HG02840 (cell line): ENCODE measurements around the gene PVR.
"Not testable (repeated sequence)": the region's sequence is repeated elsewhere in the genome, so short reads cannot be mapped to it uniquely, and the experiment has no call there.

ENCODE experiments used
- ATAC-seq: cut with Tn5 transposase; IDR thresholded peaks from one replicate; pipeline ENCODE4 v1.9.1; 2021; ENCODE audit warnings: mild to moderate bottlenecking, moderate library complexity, moderate number of reproducible peaks; ENCODE audit not compliant: unreplicated experiment, low FRiP score

The PVR gene

GRCh38 chr19:44668985-44669764, 25.5 kb downstream of the PVR start:
- ATAC-seq = no peak

- ATAC-seq = not testable (repeated sequence)
These were observed 26.3 kb downstream of the PVR start for GRCh38 chr19:44670027-44670426.

GRCh38 chr19:44671400-44671799, 27.7 kb downstream of the PVR start, which contains the start of gene CEACAM19:
Gene CEACAM19 (plus strand): TSS chr19:44671482. CDS start chr19:44671932, 450 bp downstream.
- ATAC-seq = no peak

- no peak for ATAC-seq
These were observed 28.5 kb downstream of the PVR start for GRCh38 chr19:44672226-44672625.

GRCh38 chr19:44673510-44673909, 29.8 kb downstream of the PVR start:
- ATAC-seq = no peak

GRCh38 chr19:44675521-44675920, 31.8 kb downstream of the PVR start:
- no peak for ATAC-seq

DNA sequence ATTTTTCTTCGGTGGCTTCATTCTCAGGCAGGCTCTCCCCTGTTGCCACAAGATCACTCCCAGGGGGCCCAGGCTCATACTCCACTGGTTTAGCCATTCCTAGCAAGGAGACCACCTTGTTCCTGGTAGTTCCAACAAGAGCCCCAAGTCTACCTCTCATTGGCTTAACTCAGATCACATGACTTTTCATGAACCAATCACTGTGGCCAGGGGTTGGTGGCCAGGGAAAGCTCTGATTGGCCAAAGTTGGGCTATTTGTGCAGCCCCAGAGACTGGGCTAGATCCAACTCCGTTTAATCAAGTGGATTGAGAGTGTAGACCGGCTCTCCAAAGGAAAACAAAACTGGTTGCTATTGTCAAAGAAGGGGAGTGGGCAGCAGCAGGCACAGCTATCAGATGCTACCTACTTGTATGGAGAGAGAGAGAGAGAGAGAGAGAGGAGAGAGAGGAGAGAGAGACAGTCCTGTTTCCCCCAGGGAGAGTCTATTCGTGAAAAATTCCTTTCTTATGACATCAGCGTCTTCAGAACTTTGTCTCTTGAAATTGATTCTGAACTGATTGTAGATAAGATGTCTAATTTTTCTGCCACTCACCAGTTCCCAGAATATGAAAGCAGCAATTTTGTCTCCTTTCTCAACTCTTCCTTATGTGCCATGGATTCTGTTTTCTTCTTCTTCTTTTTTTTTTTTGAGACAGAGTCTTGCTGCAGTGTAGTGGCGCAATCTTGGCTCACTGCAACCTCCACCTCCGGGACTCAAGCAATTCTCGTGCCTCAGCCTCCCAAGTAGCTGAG, 33.5 kb downstream of the PVR start:
- no peak for ATAC-seq

- ATAC-seq = no peak
These were observed 36.8 kb downstream of the PVR start for GRCh38 chr19:44680536-44680935.

DNA sequence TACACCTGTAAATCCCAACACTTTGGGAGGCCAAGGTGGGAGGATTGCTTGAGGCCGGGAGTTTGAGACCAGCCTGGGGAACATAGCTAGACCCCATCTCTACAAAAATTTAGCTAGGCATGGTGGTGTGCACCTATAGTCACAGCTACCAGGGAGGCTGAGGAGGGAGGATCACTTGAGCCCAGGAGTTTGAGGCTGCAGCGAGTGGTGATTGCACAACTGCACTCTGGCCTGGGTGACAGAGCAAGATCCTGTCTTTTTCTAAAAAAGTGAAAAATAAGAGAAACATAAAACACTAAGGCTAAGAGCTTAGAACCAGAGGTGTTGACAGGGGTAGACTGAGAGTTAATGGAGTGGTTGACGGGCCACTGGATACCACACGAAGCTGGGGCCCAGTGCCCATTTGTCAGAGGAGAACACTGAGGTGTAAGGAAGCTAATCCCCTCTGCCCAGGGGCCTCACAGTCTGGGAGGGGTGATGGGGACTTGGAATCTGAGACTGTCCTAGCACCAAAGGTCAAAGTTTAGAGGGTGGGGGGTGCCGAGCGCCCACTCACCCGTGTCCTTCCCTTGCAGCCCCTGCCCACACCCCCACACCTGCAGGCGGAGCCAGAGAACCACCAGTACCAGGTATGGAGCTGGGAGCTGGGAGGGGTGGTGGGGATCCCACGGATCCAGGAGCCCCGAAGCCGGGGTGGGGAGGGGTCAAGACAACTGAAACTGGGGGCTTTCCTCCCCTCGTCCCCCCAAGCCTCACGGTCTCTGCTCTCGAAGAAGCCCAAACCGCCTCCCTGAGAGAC, 38.5 kb downstream of the PVR start:
- ATAC-seq = no peak

GRCh38 chr19:44682807-44683206, 39.1 kb downstream of the PVR start:
- no peak for ATAC-seq

GRCh38 chr19:44683434-44684210, 39.9 kb downstream of the PVR start:
- ATAC-seq = no peak

- ATAC-seq = not testable (repeated sequence)
These were observed 40.7 kb downstream of the PVR start for GRCh38 chr19:44684396-44684795.

DNA sequence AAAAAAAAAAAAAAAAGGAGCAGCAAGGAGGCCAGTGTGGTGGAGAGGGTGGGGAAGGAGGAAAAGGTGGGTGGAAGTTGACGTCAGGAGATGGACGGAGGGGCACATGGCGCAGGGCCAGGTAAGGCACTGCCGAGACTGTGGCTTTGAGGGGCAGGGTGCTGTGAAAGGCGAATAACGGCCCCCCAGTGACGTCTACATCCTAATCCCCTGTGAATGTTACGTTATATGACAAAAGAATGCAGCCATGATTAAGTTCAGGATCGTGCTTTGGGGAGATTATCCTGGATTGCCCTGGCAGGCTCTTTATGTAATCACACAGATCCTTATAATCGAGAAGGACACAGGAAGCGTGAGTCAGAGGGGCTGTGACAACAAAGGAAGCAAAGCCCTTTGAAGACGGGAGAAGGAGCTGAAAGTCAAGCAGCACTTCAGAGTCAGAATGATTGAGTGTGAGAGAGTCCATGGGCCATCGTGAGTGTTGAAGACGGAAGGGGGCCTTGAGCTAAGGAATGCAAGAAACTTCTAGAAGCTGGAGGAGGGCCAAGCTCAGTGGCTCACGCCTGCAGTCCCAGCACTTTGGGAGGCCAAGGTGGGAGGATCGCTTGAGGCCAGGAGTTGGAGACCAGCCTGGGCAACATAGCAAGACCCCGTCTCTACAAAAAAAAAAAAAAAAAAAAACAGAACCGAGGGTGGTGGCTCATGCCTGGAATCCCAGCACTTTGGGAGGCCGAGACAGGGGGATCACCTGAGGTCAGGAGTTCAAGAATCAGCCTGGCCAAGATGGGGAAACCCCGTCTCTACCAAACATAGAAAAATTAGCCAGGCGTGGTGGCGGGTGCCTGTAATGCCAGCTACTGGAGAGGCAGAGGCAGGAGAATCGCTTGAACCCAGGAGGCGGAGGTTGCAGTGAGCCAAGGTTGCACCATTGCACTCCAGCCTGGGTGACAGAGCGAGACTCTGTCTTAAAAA, 41.5 kb downstream of the PVR start:
- no peak for ATAC-seq

- no peak for ATAC-seq
These were observed 42.2 kb downstream of the PVR start for GRCh38 chr19:44685877-44686276.

DNA sequence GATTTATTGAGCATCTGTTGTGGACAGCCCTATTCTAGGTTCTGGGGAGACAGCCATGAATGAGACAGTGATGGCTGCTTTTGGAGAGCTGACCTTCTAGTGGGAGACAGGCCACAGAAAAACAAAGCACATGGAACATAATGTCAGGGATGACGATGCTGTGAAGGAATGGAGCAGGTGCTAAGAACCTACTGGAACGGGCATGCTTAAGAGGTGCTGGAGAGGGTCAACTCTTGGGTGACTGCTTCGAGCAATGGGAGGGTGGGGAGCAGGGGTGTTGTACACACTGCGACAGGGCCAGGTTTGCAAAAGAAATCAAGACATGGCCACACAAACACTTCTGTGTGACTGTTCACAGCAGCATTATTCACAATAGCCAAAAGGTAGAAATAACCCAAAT, 43.2 kb downstream of the PVR start:
- ATAC-seq = no peak

- ATAC-seq = no peak
These were observed 44.2 kb downstream of the PVR start for GRCh38 chr19:44687888-44688287.

DNA sequence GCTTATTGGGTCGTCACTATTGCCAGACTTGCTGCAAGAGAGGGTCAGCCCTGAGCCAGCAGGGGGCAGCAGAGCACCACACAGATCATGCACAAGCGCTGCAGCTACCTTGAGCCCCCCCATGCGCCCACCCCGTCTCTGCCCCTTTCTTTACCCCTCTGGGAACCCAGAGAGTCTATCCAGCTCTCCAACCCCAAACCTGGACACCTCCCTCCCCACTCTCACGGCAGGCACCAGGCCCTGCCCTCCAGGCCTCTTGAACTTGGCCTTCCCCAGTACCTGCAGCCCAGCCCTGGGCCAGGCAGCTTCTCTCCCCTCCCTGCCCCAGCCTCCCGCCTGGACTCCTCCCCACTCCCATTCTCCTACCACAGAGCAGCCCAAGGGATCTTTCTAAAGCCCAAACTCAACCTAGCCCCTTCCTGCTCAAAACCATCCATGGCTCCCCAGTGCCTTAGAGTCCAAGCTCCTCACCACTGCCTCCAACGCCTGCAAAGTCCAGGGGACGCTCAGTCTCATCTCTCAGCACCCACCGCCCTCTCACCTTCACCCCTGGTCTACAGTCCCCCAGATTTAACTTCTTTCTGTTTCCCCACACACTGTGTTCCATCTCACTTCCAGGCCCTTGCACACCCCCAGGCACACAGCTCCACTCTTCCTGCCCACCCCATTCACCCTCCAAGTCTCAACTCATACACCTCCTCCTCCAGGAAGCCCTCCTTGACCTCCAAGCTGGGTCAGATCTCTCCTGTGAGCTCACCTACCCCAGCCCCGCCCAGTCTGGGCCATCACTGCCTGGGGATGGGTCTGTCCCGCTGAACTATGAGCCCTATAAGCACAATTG, 45.8 kb downstream of the PVR start:
- ATAC-seq = no peak

- ATAC-seq = no peak
These were observed 46.4 kb downstream of the PVR start for GRCh38 chr19:44690131-44690440.
